Measurements from ENCODE around the gene JAZF1.

Gene JAZF1

GRCh38 chr7:28180364-28181147 is at the start of gene JAZF1:
TSS of gene JAZF1 (minus strand) at chr7:28180795.
- no peak for DNase-seq

GRCh38 chr7:28230261-28230660 is 49.7 kb upstream of the JAZF1 start:
- DNase-seq: no peak

GRCh38 chr7:28228396-28228795 is 47.8 kb upstream of the JAZF1 start:
- no peak for DNase-seq

GRCh38 chr7:28226003-28226402 is 45.4 kb upstream of the JAZF1 start:
- DNase-seq: no peak

- DNase-seq: no peak
These were observed 45.0 kb upstream of the JAZF1 start for GRCh38 chr7:28225576-28225975.

- no peak for DNase-seq
These were observed 44.1 kb upstream of the JAZF1 start for GRCh38 chr7:28224675-28225074.

GRCh38 chr7:28224172-28224571 is 43.6 kb upstream of the JAZF1 start:
- DNase-seq: no peak

- no peak for DNase-seq
These were observed 42.0 kb upstream of the JAZF1 start for GRCh38 chr7:28222636-28223035.

GRCh38 chr7:28219793-28220192 is 39.2 kb upstream of the JAZF1 start:
- no peak for DNase-seq

GRCh38 chr7:28217143-28217542 is 36.5 kb upstream of the JAZF1 start:
- DNase-seq: no peak

- DNase-seq: no peak
These were observed 30.4 kb upstream of the JAZF1 start for GRCh38 chr7:28211006-28211405.

- DNase-seq: no peak
These were observed 27.9 kb upstream of the JAZF1 start for GRCh38 chr7:28208506-28208905.

GRCh38 chr7:28207486-28208158 is 27.0 kb upstream of the JAZF1 start:
- DNase-seq: no peak

GRCh38 chr7:28205506-28205905 is 24.9 kb upstream of the JAZF1 start:
- no peak for DNase-seq

- no peak for DNase-seq
These were observed 23.1 kb upstream of the JAZF1 start for GRCh38 chr7:28203508-28204240.

GRCh38 chr7:28202222-28202621 is 21.6 kb upstream of the JAZF1 start:
- DNase-seq: no peak

- DNase-seq: no peak
These were observed 20.5 kb upstream of the JAZF1 start for GRCh38 chr7:28201131-28201530.

- DNase-seq: no peak
These were observed 20.0 kb upstream of the JAZF1 start for GRCh38 chr7:28200598-28200997.

GRCh38 chr7:28199021-28199510 is 18.5 kb upstream of the JAZF1 start:
- DNase-seq: no peak

GRCh38 chr7:28195910-28196620 is 15.5 kb upstream of the JAZF1 start:
- no peak for DNase-seq

GRCh38 chr7:28192786-28193585 is 12.4 kb upstream of the JAZF1 start:
- DNase-seq: no peak

GRCh38 chr7:28191751-28192150 is 11.2 kb upstream of the JAZF1 start:
- no peak for DNase-seq

Data from NCI-H446 (cell line).